ENCODE results near the gene BRD3.

BRD3 gene

GRCh38 chr9:134011401-134011800, 56.4 kb downstream of the BRD3 start:
- no peak overlapping the region for H3K27ac ChIP-seq
- TF ChIP-seq CTCF (conservative IDR thresholded peaks at IDR 0.05): no peak

- no peak for TF ChIP-seq CTCF (conservative IDR thresholded peaks at IDR 0.05)
- no peak overlapping the region for H3K27ac ChIP-seq
Observed at GRCh38 chr9:134010310-134011173, 57.3 kb downstream of the BRD3 start.

GRCh38 chr9:134007571-134007970, 60.3 kb downstream of the BRD3 start:
- H3K27ac ChIP-seq: no peak overlapping the region
- TF ChIP-seq CTCF (conservative IDR thresholded peaks at IDR 0.05): no peak

GRCh38 chr9:134007150-134007549, 60.7 kb downstream of the BRD3 start:
- TF ChIP-seq CTCF (conservative IDR thresholded peaks at IDR 0.05): no peak
- H3K27ac ChIP-seq: no peak overlapping the region

- no peak for TF ChIP-seq CTCF (conservative IDR thresholded peaks at IDR 0.05)
- no peak overlapping the region for H3K27ac ChIP-seq
Observed at GRCh38 chr9:134005381-134005780, 62.4 kb downstream of the BRD3 start.

GRCh38 chr9:134004881-134005280, 62.9 kb downstream of the BRD3 start:
- no peak for TF ChIP-seq CTCF (conservative IDR thresholded peaks at IDR 0.05)
- H3K27ac ChIP-seq: no peak overlapping the region

- TF ChIP-seq CTCF (conservative IDR thresholded peaks at IDR 0.05): no peak
- H3K27ac ChIP-seq: no peak overlapping the region
Observed at GRCh38 chr9:134004131-134004873, 63.5 kb downstream of the BRD3 start.

Data from VCaP (cell line).